Epithelial cell of esophagus (primary cell): Measurements from ENCODE around the gene TOR3A.

Source experiments
- DNase-seq: peaks from one replicate; pipeline ENCODE4 v3.0.0; 2010; ENCODE audit warnings: low read depth
- H3K4me3 ChIP-seq: 2 replicates; pipeline ENCODE4 v1.5.1; 2011; ENCODE audit warnings: mild to moderate bottlenecking, low read length, control low read depth
- CTCF ChIP-seq: IDR thresholded peaks from 2 replicates; pipeline ENCODE4 v1.5.1; 2011; ENCODE audit warnings: low read depth, mild to moderate bottlenecking, low read length, control low read depth, inconsistent platforms; ENCODE audit not compliant: insufficient read depth; ENCODE audit errors: missing control alignments

Gene TOR3A

GRCh38 chr1:179095924-179096323 is 14.1 kb downstream of the TOR3A start:
- no peak for DNase-seq
- TF ChIP-seq CTCF: no peak
- no peak overlapping the region for H3K4me3 ChIP-seq

GRCh38 chr1:179099891-179100290 is 18.0 kb downstream of the TOR3A start:
- H3K4me3 ChIP-seq: no peak overlapping the region
- no peak for TF ChIP-seq CTCF
- no peak for DNase-seq

- DNase-seq: no peak
- no peak for TF ChIP-seq CTCF
- H3K4me3 ChIP-seq: no peak overlapping the region
Measured at GRCh38 chr1:179101566-179101965, 19.7 kb downstream of the TOR3A start.

- no peak overlapping the region for H3K4me3 ChIP-seq
- no peak for DNase-seq
- no peak for TF ChIP-seq CTCF
Measured at GRCh38 chr1:179103999-179104398, 22.1 kb downstream of the TOR3A start.

GRCh38 chr1:179104611-179105250 is 22.9 kb downstream of the TOR3A start:
- no peak for TF ChIP-seq CTCF
- H3K4me3 ChIP-seq: no peak overlapping the region
- DNase-seq: no peak

- DNase-seq: peak; percentile 81
- H3K4me3 ChIP-seq: no peak overlapping the region
- peak; percentile 78 for TF ChIP-seq CTCF
Measured at GRCh38 chr1:179105393-179105792, 23.5 kb downstream of the TOR3A start.
